ENCODE data around the gene RFPL3.

DNA sequence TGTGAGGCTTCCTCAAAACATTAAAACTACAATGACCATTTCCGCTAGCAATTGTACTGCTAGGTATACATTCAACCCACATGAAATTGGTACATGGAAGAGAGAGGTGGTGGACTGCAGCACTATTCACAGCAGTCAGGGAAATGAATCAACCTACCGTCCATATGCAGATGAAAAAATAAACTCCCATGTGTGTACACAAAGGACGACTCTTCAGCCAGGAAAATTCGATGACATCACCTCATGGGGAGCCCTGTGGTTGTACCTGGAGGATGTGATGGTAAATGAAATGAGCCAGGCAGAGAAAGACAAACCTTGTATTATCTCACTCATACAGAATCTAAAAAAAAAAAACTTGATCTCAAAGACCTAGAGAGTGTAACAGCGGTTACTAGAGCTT is 23.3 kb downstream of the RFPL3 start:
- TF ChIP-seq, protein P1, sequence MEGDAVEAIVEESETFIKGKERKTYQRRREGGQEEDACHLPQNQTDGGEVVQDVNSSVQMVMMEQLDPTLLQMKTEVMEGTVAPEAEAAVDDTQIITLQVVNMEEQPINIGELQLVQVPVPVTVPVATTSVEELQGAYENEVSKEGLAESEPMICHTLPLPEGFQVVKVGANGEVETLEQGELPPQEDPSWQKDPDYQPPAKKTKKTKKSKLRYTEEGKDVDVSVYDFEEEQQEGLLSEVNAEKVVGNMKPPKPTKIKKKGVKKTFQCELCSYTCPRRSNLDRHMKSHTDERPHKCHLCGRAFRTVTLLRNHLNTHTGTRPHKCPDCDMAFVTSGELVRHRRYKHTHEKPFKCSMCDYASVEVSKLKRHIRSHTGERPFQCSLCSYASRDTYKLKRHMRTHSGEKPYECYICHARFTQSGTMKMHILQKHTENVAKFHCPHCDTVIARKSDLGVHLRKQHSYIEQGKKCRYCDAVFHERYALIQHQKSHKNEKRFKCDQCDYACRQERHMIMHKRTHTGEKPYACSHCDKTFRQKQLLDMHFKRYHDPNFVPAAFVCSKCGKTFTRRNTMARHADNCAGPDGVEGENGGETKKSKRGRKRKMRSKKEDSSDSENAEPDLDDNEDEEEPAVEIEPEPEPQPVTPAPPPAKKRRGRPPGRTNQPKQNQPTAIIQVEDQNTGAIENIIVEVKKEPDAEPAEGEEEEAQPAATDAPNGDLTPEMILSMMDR (IDR thresholded peaks at IDR 0.05), result no peak
- no peak for TF ChIP-seq EZH2 (IDR thresholded peaks at IDR 0.05; ENCODE audit: borderline replicate concordance, insufficient read depth, low read depth, low read length, poor library complexity, severe bottlenecking)
